ELF-1 (cell line): Measurements from ENCODE around the gene DDC.
"Not testable (repeated sequence)": the region's sequence is repeated elsewhere in the genome, so short reads cannot be mapped to it uniquely, and the experiment has no call there.

ENCODE experiments used
- DNase-seq: peaks from one replicate; pipeline ENCODE4 v3.0.0-alpha.2; 2016; ENCODE audit warnings: low read depth, low spot score

DDC gene

DNA sequence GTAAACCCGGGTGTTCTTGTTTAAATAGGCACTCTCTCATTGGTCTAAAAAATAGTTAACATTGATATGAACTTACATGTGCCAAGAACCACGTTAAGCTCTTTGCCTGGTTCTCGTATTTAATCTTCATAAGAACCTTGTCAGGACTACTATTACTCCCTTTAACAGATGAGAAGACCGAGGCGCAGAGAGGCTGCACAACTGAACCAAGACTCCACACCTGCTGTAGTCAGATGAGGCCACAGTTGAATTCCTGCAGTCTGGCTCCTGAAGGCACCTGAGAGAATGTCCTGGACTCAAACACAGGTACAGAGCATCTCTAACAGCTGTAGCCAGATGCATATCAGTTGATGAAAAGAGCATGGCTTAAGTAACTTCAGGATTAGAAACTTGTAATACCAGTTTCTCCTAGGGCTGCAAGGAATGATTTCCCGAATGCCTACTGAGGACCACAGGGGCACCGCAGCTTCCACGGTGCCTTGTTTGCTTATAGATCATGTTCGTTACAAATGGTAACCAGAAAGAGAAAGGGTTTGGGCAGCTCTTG is 9.5 kb downstream of the DDC start:
- no peak for DNase-seq

DNA sequence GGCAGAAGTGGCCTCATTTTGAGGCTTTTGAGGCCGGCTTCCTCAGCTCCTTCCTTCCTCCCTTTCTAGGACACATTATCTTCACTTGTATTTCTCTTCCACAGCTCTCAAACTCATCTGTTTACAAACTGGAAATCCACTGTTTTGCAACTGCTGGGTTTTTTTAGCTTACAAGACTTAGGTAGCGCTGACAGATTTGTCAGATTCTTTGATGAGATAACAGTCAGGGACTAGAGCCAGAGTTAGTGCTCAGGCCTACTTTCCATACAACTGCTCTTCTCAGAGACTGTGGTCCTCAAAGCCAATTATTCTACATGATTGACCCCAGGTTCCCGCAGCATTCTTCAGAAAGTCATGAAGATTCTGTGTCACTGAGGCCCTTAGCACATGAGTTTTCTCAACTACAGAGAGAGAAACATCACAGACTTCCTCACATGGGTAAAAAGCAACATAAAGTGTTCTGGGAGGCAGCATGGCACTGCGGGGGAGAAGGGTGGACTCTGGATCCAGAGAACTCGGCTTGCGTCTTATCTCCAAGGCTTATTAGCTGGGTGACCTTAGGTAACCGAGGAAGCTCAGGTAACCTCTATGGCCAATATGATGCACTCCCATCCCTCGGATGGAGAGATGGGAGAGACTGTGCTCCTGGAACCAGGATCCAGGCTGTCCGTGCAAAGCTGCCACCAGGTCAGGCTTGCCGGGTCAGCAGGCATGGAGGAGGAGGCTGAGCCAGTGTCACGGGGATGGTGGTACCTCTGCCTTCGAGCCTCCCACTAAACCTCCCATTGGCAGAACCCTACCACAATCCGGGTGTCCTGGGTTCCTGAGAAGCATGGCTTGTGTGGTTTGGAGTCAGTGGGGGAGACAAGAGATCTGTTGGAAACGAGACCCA is 10.5 kb downstream of the DDC start:
- no peak for DNase-seq

DNA sequence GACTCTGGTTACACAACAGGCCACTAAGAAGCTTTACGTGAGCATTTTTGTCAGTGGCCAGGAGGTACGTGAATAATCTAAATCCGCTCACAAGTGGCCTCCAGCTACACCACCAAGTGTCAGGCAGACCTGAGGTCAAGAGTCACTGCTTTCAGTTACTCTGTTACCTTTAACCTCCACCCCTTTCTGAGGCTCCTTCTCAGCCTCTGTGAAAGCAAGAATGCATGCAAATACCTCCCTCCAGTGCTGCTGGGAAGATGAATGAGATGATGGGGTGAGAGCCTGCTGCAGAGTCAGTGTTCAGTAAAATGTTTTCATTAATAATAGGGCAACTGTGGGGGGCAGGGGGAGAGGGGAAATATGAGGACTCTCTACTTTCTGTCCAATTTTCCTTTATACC is 11.2 kb downstream of the DDC start:
- DNase-seq = no peak

DNA sequence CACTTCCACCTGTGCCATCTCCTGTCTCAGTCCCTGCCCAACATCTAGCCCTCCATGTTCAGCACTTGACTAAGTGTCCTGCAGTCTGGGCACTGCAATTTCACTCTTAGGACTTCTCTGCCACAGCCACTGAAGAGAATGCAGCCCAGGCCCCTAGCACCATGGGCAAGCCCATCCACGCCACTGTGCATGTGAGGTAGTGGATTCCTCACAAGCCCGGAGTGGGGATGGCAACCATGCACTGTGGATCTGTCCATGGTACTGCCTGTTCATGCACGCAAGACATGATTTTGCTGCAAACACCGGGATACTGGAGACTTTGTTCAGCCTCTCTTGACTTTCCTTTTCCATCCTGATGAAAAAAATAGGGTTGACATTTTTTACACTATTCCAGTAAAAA is 12.3 kb downstream of the DDC start:
- DNase-seq = no peak

DNA sequence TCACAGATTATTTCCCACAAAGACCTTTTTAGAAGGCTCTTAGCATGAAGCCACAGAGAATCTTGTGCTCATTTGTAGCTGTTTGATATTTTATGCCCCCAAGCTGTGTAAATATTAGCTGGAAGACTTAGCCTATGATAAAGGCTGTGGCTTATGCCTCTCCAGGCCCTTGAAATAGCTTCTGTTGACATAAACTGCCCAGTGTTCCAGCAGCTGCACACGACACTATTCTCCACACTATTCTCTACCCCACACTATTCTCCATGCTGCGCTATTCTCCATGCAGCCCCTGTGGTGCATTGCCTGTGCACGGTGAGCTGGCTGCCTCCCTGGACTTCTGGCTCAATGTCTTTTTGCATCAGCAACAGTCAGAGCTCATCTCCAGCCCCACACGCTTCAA is 13.1 kb downstream of the DDC start:
- DNase-seq = no peak

DNA sequence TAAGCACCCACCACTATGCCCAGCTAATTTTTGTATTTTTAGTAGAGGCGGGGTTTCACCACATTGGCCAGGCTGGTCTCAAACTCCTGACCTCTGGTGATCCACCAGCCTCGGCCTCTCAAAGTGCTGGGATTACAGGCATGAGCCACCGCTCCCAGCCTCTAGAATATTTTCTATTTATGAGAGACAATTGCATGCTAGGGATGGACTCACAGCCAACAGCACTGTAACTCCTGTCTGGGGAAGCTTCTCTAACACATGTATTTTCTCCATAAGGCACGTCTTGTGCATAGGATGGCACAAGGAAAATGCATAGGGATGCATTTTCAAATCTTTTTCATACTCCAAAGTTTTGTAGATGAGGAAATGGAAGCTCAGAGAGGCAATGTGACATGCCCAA is 19.6 kb downstream of the DDC start:
- DNase-seq = not testable (repeated sequence)

DNA sequence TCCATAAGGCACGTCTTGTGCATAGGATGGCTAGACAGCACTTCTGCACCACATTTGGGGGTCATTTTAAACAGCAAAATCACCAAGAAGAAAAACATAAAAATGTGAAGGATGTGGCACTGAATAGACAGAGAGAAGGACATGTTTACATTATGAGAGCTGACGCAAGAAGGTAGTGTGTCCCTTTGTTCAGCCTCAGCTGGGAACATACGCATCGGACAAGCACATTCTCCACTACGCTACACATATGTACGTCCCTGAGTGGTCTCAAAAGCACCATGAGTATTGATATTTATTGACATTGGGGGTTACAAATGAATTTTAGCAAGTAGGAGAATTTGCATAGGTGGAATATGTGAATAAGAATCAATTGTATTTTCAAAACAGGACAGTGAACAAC is 20.2 kb downstream of the DDC start:
- DNase-seq = no peak

DNA sequence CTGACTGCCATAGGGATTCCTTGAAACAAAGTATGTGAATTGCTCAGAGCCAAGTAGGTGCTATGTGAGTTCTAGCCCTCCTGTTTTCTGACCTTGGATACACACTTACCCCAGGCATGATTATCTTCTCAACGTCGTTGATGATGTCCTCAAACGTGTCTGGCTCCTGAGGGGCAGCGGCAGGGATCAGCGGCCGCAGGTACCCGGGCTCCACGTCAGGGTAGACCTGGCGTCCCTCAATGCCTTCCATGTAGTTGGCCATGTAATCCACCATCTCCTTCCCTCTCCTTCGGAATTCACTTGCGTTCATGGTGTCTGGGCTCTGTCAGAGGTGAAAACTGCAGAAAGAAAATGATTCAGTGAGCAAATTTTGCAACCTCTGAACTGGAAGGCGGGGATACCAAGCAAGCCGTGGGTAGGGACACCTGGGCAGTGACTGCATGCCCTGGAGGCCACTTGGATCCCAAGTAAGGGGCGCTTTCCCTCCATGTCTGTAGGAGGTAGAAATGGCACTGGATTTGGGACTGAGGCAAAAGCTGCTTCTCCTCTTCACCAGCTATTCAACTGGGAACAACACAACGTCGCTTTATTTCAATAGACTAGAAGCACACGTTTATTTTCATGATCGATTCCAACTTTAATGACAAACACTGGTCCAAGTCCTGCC is 21.3 kb downstream of the DDC start:
- DNase-seq = no peak

DNA sequence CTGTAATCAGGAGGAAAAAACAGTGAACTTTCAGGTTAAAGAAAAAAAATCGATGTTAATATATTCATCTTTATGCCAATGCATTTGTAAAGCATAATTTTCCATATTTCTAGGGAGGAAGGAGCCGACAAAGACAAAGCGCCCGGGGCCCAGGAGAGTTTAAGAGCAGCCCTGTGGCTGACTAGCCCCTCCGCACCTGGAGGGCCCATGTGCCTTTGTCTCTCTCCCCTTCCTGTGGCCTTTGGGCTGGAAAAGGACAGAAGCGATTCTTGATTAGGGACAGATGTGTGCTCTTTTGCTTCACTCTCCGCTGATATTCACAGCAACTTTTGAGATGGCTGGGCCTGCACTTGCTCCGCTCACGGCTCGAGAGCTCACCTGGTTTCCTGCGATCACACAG is 23.1 kb downstream of the DDC start:
- no peak for DNase-seq

DNA sequence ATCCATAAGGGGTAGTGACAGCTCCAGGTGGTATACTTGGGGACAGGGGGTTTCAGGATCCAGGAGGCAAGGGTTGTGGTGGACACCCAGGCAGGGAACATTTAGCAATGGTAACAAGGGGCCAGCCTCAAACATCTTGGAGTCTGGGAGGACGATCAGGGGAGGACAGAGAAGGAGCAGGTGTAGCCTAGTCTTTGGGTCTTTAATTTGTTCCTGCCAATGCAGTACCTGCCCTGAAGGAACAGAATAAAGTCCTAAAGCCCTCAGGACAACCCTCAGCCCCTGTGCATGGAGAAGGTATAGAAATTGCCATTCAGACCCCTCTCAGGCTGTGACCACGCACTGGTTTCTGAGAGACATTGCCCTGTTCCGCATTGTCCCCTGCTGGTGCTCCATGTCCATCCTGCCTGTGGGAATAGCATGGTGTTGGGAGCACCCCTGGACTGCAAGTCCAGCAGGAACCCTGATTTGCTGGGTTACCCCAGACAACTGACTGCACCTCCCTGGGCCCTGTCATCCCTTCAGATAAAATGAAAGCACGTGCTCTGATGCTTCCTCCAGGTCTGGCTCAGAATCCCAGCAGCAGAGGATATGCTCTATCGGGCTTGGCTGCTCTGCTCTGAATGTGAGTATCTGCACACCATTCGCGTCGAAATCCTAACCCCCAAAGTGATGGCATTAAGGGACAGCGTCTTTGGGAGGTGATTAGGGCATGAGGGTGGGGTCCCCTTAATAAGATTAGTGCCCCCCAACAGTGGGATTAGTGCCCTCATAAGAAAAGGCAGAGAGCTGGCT is 24.2 kb downstream of the DDC start:
- no peak for DNase-seq

DNA sequence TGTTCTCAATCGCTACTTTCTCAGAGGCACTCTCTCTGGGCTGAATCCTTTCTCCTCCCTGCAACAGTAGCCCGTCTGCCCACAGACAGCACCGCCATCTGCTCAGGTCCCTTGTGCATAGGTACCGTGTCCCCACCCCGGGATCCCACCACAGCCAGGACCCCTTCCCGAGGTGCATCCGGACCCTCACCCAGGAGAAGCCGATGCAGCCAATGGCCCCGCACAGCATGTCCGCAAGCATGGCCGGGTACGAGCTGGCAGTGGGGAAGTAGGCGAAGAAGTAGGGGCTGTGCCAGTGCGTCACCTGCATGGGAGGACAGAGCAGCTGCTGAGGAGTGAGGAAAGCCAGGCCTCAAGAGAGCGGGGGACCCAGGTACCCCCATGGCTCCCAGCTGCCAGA is 25.5 kb downstream of the DDC start:
- no peak for DNase-seq

DNA sequence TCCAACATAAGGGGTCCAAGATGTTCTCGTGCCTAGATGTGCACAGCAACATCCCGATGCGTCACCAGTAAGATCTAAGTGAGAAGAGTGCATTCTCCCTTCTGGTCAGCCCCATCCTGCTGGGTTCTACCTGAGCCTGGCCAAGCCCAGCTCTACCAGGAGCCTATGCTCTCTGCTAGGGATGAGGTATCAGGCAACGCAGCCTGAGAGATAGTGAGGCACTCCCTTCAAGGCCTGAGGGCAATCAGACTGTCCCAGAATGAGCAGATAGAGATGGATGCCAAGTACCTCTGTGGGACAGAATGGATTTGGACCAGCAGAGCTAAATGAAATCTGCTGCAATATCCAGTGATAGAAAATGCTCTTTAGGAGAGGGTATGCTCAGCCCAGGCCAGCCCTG is 26.7 kb downstream of the DDC start:
- no peak for DNase-seq

DNA sequence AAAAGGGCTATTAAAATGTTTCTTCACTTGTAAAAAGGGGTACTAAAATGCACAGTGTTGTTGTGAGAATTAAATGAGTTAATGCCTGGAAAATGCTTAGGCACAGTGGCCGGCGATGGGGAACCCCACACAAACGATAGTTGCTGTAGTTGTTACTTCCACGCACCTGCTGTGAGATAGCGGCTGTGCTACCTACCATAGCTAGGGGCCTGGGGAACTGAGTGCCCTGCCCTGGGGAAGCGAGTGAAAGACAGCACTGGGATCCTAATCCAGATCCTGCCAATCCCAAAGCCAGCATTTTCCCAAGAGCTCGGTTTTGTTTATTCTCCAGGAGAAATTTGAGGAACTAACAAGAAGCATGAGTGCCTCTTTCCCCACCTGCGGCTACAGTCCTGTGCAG is 27.8 kb downstream of the DDC start:
- DNase-seq = no peak

DNA sequence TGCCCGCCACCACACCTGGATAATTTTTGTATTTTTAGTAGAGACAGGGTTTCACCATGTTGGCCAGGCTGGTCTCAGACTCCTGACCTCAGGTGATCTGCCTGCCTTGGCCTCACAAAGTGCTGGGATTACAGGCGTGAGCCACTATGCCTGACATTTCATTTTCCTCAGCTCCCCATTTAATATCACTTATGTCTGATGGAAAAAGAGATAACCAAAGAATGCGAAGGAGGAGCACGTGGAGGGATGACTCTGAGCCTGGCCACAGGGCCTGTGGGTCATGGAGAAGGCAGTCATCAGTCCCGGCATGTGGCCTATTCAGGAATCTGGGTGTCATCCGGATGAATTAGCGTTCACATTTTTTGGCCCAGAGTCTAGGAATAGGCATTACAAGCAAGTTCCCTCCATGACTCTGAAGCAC is 29.9 kb downstream of the DDC start:
- DNase-seq = not testable (repeated sequence)

DNA sequence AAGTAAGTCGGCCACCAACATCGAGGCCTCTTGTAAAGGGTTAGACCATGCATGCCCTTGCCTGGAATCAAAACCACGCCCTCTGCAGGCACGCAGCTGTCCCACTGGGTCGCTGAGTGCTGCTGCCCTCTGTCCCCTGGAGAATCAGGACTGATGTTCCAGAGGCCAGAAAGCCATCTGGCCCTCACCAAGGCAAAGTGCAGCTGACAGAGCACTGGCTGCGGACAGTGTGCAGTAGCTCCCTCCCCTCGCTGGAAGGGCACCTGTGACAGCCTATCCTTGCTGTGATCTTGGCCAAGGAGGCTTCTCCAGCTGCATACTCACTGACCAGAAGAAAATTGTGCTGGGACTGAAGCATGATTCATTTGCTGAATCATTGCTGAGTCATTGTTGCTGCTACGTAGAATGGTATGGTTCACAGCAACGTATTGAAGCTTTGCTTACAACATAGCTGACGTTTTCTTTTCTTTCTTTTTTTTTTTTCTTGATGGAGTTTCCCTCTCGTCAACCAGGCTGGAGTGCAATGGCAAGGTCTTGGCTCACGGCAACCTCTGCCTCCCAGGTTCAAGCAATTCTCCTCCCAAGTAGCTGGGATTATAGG is 30.4 kb downstream of the DDC start:
- DNase-seq = peak; percentile 44

DNA sequence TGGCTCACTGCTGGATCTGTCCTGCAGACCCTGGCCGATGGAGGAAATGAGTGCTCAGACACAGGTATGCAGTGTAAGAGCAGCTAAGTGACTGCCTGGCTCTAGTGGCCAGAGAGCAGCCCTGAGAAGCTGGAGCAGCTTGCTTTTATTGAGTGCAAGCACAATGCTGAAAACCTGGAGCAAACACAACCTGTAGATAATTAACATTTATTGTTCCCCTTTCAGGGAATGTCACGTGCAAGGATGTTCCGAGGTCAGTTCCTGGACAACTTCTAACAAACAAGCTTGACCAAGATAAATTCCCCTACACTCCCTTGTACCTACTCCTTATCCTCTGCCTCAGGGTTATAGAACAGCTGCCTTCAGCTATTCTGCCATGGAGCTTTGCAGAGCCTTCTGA is 31.3 kb downstream of the DDC start:
- no peak for DNase-seq

DNA sequence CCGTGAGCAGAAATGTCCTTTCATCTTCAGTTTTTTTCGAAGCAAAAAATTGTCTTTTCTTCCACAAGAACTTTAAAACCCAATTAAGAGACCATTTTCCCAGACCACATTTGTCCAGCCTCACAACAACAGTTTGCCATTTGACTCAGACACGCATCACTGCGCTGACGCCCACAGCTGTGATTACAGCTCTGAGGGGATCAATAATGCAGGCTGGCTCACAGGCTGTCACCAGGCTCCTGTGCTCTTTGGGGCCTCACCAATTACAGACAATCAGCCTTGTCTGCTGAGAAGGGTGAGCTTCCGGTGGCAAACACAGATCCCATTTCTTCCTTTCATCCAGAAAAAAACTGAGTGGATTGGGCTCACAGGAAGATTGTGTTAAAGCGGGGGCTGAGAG is 33.3 kb downstream of the DDC start:
- DNase-seq = no peak

DNA sequence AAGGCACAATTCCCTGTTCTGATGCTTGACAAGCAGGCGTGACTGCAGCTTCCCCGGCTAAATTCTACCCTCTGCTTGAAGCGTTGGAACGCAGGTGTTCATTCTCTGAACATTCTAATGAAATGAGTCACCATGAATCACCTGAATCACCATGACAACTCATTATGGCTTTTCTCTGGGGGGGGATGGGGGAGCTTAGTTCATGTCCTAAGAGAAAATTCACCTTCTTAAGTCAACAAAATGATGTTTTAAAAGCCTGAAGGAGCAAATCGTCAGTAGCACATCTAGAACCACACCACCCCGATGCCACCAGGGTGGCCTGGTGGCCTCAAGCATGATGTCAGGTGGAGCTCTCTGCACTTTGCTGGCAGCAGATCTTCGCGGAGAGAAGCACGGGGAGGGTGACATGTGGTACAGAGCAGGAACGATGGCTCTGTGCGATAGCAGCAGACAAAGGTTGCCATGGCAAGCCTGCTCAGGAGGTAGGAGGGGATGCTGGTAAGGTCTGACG is 33.7 kb downstream of the DDC start:
- peak; percentile 52 for DNase-seq

DNA sequence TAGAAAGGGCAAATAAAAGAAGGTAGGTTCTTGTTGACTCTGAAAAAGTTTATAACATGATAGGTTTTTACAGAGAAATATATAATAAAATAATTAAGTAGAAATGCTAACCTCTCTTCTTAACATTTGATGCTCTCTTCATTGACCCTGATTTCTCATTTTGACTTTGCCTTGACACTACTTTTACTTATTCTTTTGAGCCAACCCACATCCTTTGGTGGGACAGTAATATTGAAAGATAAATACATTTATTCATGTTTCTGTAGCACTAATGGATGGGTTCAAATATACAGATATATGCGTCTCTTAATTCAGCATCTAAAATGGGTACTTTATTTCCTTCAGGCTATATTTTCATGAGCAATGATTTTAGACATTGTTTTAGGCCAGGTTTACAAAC is 34.4 kb downstream of the DDC start:
- DNase-seq = no peak

DNA sequence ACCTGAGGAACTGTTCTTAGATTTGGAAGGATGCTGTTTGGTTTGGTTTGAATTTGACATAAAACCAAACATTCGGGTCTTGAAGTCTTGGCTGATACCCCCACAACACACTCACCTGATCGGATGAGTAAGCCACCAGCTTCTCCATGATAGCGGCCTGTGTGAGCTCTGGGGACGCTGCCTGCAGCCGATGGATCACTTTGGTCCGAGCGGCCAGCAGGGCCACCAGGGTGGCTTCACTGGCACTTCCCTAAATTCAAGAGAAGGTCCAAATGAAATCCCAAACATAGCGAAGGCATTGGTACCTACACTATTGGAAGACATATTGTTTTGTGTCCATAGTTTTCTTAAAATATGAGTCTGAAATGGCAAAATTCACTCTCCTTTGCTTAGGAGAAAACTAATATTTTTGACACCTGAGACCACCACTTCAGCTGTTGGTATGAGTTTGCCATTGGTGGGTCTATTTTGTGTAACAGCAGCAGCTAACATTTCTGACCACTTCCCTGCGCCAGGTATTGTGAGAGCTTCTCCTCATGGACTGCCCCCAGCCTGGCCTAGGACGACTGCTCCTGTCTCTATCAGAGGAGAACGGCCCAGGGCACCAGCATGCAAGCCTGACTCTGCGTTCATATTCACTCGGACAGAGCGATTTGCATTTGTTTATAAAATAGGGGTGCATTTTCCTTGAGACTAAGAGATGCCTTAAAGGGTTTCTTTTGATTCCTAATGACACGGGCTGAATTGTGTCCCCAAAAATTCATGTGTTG is 35.9 kb downstream of the DDC start:
- no peak for DNase-seq
